HL-60 (cell line): Measurements from ENCODE around the gene CBLB.

Experiments
- GABPA ChIP-seq: IDR thresholded peaks from 2 replicates; pipeline ENCODE4 v1.6.1; 2012; ENCODE audit warnings: low read depth
- POLR2AphosphoS5 ChIP-seq: IDR thresholded peaks from 2 replicates; pipeline ENCODE4 v1.6.1; 2012; ENCODE audit warnings: low read depth
- TF ChIP-seq, protein P1 (sequence below): IDR thresholded peaks from 2 replicates; pipeline ENCODE4 v1.6.1; 2012; ENCODE audit warnings: low read depth; ENCODE audit not compliant: insufficient replicate concordance
- TF ChIP-seq, protein P2 (sequence below): IDR thresholded peaks from one replicate; pipeline ENCODE4 v1.5.1; 2011; ENCODE audit warnings: low read length, control low read depth, inconsistent platforms; ENCODE audit not compliant: insufficient read depth

GRCh38 chr3:105746231-105746996 is 122.4 kb downstream of the CBLB start:
- TF ChIP-seq, protein P1, sequence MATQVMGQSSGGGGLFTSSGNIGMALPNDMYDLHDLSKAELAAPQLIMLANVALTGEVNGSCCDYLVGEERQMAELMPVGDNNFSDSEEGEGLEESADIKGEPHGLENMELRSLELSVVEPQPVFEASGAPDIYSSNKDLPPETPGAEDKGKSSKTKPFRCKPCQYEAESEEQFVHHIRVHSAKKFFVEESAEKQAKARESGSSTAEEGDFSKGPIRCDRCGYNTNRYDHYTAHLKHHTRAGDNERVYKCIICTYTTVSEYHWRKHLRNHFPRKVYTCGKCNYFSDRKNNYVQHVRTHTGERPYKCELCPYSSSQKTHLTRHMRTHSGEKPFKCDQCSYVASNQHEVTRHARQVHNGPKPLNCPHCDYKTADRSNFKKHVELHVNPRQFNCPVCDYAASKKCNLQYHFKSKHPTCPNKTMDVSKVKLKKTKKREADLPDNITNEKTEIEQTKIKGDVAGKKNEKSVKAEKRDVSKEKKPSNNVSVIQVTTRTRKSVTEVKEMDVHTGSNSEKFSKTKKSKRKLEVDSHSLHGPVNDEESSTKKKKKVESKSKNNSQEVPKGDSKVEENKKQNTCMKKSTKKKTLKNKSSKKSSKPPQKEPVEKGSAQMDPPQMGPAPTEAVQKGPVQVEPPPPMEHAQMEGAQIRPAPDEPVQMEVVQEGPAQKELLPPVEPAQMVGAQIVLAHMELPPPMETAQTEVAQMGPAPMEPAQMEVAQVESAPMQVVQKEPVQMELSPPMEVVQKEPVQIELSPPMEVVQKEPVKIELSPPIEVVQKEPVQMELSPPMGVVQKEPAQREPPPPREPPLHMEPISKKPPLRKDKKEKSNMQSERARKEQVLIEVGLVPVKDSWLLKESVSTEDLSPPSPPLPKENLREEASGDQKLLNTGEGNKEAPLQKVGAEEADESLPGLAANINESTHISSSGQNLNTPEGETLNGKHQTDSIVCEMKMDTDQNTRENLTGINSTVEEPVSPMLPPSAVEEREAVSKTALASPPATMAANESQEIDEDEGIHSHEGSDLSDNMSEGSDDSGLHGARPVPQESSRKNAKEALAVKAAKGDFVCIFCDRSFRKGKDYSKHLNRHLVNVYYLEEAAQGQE, result no peak
- TF ChIP-seq, protein P2, sequence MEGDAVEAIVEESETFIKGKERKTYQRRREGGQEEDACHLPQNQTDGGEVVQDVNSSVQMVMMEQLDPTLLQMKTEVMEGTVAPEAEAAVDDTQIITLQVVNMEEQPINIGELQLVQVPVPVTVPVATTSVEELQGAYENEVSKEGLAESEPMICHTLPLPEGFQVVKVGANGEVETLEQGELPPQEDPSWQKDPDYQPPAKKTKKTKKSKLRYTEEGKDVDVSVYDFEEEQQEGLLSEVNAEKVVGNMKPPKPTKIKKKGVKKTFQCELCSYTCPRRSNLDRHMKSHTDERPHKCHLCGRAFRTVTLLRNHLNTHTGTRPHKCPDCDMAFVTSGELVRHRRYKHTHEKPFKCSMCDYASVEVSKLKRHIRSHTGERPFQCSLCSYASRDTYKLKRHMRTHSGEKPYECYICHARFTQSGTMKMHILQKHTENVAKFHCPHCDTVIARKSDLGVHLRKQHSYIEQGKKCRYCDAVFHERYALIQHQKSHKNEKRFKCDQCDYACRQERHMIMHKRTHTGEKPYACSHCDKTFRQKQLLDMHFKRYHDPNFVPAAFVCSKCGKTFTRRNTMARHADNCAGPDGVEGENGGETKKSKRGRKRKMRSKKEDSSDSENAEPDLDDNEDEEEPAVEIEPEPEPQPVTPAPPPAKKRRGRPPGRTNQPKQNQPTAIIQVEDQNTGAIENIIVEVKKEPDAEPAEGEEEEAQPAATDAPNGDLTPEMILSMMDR, result no peak
- TF ChIP-seq POLR2AphosphoS5, result no peak
- no peak for TF ChIP-seq GABPA
